Vein endothelial cell (primary cell): ENCODE data around the gene CEMIP2. TPM values are rescaled to one million over a fixed set of nuclear protein-coding genes. Genes with fewer than 3 reads are reported as not detected.

Experiments used
- total RNA-seq: library from RNA; depleted of rRNA; stranded (reverse); fragments of >200 nt; gene quantifications from 2 replicates; pipeline ENCODE4 v1.2.3, GENCODE V29; 2012

The CEMIP2 gene, protein sequence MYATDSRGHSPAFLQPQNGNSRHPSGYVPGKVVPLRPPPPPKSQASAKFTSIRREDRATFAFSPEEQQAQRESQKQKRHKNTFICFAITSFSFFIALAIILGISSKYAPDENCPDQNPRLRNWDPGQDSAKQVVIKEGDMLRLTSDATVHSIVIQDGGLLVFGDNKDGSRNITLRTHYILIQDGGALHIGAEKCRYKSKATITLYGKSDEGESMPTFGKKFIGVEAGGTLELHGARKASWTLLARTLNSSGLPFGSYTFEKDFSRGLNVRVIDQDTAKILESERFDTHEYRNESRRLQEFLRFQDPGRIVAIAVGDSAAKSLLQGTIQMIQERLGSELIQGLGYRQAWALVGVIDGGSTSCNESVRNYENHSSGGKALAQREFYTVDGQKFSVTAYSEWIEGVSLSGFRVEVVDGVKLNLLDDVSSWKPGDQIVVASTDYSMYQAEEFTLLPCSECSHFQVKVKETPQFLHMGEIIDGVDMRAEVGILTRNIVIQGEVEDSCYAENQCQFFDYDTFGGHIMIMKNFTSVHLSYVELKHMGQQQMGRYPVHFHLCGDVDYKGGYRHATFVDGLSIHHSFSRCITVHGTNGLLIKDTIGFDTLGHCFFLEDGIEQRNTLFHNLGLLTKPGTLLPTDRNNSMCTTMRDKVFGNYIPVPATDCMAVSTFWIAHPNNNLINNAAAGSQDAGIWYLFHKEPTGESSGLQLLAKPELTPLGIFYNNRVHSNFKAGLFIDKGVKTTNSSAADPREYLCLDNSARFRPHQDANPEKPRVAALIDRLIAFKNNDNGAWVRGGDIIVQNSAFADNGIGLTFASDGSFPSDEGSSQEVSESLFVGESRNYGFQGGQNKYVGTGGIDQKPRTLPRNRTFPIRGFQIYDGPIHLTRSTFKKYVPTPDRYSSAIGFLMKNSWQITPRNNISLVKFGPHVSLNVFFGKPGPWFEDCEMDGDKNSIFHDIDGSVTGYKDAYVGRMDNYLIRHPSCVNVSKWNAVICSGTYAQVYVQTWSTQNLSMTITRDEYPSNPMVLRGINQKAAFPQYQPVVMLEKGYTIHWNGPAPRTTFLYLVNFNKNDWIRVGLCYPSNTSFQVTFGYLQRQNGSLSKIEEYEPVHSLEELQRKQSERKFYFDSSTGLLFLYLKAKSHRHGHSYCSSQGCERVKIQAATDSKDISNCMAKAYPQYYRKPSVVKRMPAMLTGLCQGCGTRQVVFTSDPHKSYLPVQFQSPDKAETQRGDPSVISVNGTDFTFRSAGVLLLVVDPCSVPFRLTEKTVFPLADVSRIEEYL (N-terminal part only)
- total RNA-seq, result 97.5 and 111 TPM in 2 replicates

DNA sequence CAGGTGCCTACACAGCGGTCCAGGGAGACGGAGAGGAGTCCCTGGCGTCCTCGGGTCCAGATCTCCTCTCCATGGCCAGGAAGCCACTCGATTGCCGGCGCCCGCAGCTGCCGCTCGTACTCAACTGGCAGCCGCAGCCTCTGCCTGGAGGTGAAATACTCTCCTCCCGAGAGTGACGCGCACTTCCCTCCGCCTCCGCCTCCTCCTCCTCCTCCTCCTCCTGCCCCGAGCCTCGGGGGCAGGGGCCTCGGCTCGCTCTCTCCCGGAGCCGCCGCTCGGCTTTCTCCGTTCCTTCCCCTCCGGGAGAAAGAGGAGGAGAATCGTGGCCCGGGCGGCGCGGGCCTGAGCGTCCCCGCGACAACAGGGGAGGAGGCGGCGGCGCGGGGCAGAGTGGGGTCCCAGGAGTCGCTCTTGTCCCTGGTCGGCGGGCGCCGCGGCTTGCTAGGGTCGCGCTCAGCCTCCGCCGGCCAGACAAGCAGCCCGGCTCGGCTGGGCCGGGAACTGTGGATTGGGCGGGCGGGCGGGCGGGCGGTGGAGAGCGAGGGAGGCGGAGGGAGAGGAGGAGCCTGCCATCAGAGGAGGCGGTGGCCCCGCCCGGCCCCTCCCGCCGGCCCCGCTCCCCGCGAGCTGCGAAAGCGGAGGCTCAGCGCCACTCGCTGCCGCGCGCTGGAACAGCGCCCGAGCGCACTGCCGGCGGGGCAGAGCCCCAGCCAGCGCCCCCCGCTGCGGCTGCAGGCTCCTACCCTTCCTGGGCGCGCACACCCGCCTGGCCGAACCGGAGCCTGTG, at the start of gene CEMIP2:
Gene CEMIP2 (minus strand): TSS at position 126 of the 787 bp plus-strand sequence. CDS start 18,140 bp downstream, outside the sequence.

Other genes with a start within 250 kb of the CEMIP2 start
- 27.1 and 32.4 TPM in 2 replicates for gene ABHD17B, start 142.7 kb upstream of the CEMIP2 start, total RNA-seq
- 12.7 and 13.4 TPM in 2 replicates for gene C9orf85, start 143.1 kb upstream of the CEMIP2 start, total RNA-seq